ENCODE measurements around the gene PKNOX1.
"Not testable (repeated sequence)": the region's sequence is repeated elsewhere in the genome, so short reads cannot be mapped to it uniquely, and the experiment has no call there.

Gene PKNOX1

GRCh38 chr21:42956824-42957630, 17.3 kb upstream of the PKNOX1 start:
- no peak for DNase-seq

- DNase-seq = not testable (repeated sequence)
Observed at GRCh38 chr21:42958122-42958521, 16.2 kb upstream of the PKNOX1 start.

- DNase-seq = no peak
Observed at GRCh38 chr21:42959728-42960127, 14.6 kb upstream of the PKNOX1 start.

- DNase-seq = no peak
Observed at GRCh38 chr21:42962380-42963007, 11.9 kb upstream of the PKNOX1 start.

DNA sequence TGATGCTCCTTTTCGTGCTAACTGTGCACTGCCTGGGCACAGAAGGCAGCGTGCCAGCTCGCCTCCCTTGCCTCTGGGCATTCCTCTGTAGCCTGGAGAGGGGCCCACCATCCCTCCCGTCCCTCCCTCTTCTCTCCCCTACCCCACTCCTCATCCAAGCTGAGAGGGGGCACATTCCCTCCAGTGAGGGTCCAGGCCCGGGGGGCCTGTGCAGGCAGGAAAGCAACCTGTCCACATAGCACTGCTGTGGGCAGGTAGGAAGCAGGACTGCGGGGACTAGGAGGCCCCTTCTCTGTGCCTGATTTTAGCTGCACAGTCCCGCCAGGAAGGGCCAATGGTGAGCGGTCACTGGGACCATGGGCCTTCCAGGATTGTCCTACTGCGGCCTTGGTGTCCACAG, 10.3 kb upstream of the PKNOX1 start:
- DNase-seq = no peak

- DNase-seq = no peak
Observed at GRCh38 chr21:42964546-42965210, 9.7 kb upstream of the PKNOX1 start.

DNA sequence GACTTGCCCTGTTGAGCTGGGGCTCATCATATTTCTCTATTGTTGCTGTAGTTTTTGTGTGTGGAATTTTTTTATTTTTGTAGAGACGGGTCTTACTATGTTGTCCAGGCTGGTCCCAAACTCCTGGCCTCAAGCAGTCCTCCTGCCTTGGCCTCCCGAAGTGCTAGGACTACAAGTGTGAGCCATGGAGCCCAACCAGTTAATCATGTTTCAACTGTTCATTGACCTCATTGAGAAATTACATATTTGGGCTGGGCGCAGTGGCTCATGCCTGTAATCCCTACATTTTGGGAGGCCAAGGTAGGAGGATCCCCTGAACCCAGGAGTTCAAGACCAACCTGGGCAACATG, 9.2 kb upstream of the PKNOX1 start:
- DNase-seq = no peak

DNA sequence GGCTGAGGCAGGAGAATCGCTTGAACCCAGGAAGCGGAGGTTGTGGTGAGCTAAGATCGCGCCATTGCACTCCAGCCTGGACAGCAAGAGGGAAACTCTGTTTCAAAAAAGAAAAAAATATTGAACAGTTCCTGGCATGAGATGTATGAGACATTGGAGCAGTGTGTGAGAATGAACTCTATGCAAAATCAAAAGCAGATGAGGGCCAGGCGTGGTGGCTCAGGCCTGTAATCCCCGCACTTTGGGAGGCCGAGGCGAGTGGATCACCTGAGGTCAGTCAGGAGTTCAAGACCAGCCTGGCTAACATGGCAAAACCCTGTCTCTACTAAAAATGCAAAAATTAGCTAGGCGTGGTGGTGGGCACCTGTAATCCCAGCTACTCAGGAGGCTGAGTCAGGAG, 6.7 kb upstream of the PKNOX1 start:
- DNase-seq = not testable (repeated sequence)

DNA sequence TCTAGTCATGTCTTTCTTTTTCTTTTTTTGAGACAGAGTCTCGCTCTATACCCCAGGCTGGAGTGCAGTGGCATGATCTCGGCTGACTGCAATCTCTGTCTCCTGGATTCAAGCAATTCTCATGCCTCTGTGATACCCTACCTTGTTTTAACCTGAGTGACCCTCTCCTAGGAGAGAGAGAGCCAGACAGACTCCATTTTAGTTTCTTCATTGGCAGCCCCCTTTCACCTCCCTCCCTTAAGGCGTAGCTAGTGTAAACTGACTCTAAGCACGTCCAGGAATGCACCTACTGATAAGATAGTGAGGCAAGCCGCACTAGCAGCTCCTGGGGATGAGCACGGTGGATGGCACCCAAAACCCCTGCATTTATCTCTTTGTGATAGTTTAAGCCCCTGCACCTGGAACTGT, 5.2 kb upstream of the PKNOX1 start:
- no peak for DNase-seq

- DNase-seq = no peak
Observed at GRCh38 chr21:42970946-42971653, 3.3 kb upstream of the PKNOX1 start.

DNA sequence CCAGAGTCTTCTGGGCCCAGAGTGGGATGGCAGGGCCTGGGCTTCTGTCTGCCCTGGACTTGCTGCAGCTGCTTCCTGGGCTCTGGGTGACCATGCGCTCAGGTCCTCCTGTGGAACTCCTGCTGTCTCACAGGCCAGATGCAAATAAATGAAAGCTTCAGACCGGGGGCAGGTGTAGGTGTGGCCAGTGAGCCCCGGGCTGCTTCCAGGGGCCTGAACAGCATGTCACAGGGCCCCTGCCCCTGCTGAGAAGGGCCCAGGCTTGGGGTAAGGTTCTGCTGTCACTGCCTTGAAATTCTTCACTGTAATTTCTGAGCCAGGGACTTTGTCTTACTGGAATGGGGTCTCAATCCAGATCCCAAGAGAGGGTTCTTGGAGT, 2.5 kb upstream of the PKNOX1 start:
- DNase-seq = no peak

- no peak for DNase-seq
Observed at GRCh38 chr21:42973309-42973990, 912 bp upstream of the PKNOX1 start.

DNA sequence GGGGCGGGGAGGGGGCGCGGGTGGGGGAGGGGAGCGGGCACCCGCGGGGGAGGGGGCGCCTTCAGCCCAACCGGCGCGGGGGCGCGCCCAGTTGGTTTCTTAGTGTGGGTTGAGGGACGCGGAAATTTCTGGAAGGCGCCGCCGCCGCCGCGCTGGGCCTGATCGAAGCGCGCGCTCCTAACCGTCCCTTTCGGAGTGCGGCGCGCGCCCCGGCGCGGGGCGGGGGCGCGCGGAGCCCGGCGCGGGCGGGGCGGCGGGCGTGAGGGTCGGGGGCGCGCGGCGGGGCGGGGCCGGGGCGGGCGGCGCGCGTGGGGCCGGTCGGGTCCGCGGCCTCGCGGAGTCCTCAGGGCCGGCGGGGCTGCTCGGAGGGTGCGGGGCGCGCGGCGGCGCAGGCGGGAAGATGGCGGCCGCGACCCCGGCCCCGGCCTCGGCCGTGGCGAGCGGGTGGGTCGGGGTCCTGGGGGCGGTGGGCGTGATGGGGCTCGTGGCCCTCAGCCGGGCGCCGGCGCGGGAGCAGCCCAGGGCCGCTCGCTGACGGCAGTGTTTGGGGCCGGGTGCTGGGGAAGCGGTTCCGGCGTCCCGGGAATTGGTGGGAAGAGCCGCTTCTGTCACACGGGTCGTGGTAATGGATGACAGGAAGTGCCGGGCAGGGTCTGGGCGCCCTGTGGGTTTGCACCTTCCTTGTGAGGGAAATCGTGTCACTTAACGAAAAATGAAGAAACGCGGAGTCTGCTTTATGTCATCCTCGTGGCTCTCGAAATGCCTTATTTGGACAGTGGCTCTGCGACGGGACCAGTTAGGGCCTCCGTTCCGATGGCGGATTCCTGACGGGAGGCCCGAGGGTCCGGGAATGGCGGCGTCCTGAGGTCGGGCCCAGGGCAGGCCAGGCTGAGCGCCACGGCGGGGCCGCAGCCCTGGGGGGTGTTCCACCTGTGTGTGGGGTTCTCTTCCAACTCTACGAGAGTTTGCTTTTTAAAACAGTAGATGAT, 764 bp downstream of the PKNOX1 start:
- DNase-seq = peak; percentile 71

DNA sequence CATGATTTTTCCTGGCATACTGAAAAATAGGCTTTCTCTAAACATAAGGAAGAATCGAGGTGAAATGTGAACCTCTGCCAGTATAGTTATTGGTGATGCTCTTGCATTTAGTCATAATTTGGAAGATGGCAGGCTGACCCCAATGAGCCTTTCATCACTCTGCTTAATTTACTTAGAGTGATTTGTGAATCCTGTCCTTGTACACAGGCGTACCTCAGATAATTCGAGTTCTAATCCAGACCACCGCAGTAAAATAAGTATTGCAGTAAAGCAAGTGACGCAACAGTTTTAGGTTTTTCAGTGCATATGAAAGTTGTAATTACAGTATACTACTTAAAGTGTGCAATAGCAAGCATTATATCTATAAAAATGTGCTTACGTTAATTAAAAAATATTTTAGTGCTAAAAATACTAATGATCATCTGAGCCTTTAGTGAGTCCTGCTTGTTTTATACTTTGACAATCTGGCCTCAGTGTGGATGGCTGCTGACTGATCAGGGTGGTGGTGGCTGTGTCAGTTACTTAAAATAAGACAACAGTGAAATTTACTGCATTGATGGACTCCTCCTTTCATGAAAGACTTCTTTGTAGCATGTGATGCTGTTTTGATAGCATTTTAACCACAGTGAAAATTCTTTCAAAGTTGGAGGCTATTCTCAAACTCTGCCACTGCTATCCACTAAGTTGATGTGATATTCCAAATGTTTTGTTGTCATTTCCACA, 1.7 kb downstream of the PKNOX1 start:
- no peak for DNase-seq

- DNase-seq = no peak
Observed at GRCh38 chr21:42980312-42981213, 6.2 kb downstream of the PKNOX1 start.

DNA sequence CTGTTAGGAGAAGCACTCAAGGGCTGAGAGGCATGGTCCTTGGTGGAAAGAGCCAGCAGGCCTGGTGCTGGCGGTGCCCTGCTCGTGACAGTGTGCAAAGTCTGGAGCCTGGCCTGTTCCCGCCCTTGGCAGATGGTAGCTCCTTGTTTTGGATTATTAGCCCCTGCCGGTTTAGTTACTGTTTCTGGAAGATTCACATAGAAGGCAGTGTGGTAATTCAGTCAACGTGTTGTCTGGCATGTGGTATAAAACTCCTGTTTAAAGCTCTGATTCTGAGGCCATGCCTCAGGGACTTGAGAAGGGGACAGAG, 6.8 kb downstream of the PKNOX1 start:
- DNase-seq = no peak

DNA sequence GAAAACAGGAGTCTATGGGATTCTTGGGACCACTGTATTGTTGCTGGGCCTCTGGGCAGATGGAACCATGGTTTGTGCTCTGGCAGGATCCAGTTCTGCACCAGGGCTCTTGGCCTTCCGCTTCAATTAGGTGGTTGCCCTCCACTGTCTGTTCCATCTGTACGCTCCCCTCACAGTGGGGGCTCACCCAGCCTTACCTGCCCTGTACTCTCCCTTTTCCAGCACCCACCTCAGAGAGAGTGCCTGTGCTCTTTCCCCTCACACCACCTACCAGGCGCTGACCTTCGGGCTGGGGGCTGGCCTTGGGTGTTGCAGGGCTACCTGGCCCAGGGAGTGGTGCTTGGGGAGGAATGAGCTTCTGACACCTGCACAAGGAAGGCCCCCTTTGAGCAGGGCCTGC, 7.5 kb downstream of the PKNOX1 start:
- no peak for DNase-seq

DNA sequence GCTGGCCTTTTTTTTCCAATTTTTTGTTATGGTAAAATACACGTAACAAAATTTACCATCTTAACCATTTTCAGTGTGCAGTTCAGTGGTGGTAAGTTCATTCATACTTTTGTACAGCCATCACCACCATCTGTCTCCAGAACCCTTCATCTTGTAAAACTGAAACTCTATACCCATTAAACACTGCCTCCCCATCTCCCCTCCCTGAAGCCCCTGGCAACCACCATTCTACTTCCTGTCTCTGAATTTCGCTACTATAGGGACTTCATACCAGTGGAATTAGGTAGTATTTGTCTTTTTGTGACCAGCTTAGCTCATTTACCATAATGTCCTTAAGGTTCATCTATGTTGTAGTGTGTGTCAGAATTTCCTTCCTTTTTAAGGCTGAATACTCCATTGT, 8.7 kb downstream of the PKNOX1 start:
- DNase-seq = peak; percentile 51

- DNase-seq = no peak
Observed at GRCh38 chr21:42983869-42984268, 9.5 kb downstream of the PKNOX1 start.

DNA sequence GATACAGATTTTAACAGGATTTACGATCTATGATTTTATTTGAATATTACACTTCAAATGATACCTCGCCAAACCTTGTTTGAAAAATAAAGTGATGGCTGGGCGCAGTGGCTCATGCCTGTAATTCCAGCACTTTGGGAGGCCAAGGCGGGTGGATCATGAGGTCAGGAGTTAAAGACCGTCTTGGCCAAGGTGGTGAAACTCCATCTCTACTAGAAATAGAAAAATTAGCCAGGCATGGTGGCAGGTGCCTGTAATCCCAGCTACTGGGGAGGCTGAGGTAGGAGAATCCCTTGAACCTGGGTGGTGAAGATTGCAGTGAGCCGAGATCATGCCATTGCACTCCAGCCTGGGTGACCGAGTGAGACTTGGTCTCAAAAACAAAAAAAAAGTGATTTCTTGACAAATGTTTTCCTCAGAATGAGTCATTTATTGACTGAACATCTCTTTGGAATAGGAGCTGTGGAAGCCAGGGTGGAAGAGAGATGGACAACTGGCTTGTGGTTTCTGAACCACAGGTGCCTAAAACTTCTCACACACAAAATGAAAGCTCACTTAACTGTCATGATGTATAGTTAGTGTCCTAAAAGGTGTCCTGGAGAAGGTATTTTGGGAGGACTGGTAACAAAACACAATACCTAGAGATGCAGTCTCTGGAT, 11.9 kb downstream of the PKNOX1 start:
- no peak for DNase-seq
